Measurements from ENCODE around the gene PBX4. TPM values are rescaled to one million over a fixed set of nuclear protein-coding genes. Genes with fewer than 3 reads are reported as not detected.

The PBX4 gene
- total and polyA plus RNA-seq, 2 of the 8 experiments (the other 6 are each of a cell fraction or from before 2014, with no cell fraction given) = 3.4 to 3.8 TPM

DNA sequence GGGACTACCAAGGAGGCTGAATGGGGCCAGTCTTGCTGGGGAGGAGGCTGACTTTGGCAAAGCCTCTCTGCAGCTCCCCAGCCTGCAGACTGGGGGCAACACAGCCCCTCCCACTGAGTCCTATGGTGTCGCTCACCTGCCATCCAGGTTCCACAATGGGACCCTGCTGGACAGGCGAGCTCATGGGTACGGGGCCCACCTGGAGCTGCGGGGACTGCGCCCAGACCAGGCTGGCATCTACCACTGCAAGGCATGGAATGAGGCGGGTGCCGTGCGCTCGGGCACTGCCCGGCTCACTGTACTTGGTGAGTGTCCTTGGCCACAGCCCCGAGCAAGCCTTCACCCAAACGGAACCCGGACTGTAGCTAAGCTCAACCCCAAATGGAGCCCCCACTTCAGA lies 75.4 kb downstream of the PBX4 start:
- Histone ChIP-seq H4K8ac (ENCODE audit: extremely low read depth, insufficient read depth, low read length) (no peak overlapping the region), H3K27ac (ENCODE audit: low read depth, low read length) (no peak overlapping the region), H3K79me2 (ENCODE audit: control insufficient read depth in 1 of 2, insufficient read depth in 2 of 2, low read length in 2 of 2) (no peaks in the 10 kb centered on the region), H3K4me2 (ENCODE audit: insufficient read depth in 1 of 2, low read depth in 2 of 2, low read length in 2 of 2) (no peak overlapping the region), H2BK20ac (ENCODE audit: low read length) (no peak overlapping the region), H2BK120ac (replicated peaks; ENCODE audit: low read depth, low read length) (no peak overlapping the region), H2BK5ac (ENCODE audit: low read depth, low read length) (no peak overlapping the region), H3K27me3 (replicated peaks in 1 of 4; ENCODE audit: control insufficient read depth in 3 of 4, extremely low read depth in 1 of 4, insufficient read depth in 3 of 4, low read length in 3 of 4) (peaks cover 6 to 23% (median 20%) of the 10 kb centered on the region in 4 experiments), H3K14ac (ENCODE audit: insufficient read length) (no peak overlapping the region), H3K4me1 (replicated peaks in 1 of 4; ENCODE audit: control insufficient read depth in 3 of 4, insufficient read depth in 4 of 4, low read length in 3 of 4) (peaks cover 0 to 6% (median 3%) of the 10 kb centered on the region in 4 experiments; a peak in 3 of 7 replicates), H3K18ac (ENCODE audit: extremely low read depth, low read length) (no peak overlapping the region), H3K23me2 (ENCODE audit: low read depth, low read length) (peaks cover 9% of the 10 kb centered on the region; the same call in 1 of the 2 replicates), H2AK5ac (ENCODE audit: low read depth, low read length) (no peak overlapping the region), H4K20me1 (replicated peaks in 1 of 2; ENCODE audit: control insufficient read depth in 1 of 2, insufficient read depth in 2 of 2, low read length in 2 of 2) (peaks cover 0 to 3% of the 10 kb centered on the region in 2 experiments), H3K9me3 (ENCODE audit: insufficient read depth in 2 of 2, low read depth in 1 of 2, low read length in 1 of 2) (peaks cover 0 to 4% of the 10 kb centered on the region in 2 experiments; a peak in 1 of 4 replicates), H2BK12ac (ENCODE audit: low read depth, low read length) (no peak overlapping the region), H4K5ac (ENCODE audit: insufficient read length, low read depth, low read length) (no peak overlapping the region), H3K23ac (ENCODE audit: insufficient read length) (no peak overlapping the region), H2AFZ (ENCODE audit: low read length) (no peak overlapping the region), H3K56ac (replicated peaks; ENCODE audit: insufficient read length, low read depth, low read length) (no peak overlapping the region), H3K9ac (replicated peaks in 1 of 4; ENCODE audit: extremely low read depth in 1 of 4, low read depth in 3 of 4, low read length in 3 of 4) (no peak overlapping the region), H3K36me3 (ENCODE audit: control insufficient read depth in 2 of 4, insufficient read depth in 4 of 4, low read length in 3 of 4) (no peaks in the 10 kb centered on the region), H3K4ac (replicated peaks; ENCODE audit: insufficient read length, low read depth, low read length) (no peak overlapping the region), H3K79me1 (ENCODE audit: low read depth, low read length) (no peaks in the 10 kb centered on the region), H3K4me3 (ENCODE audit: extremely low read depth in 1 of 4, insufficient read depth in 2 of 4, low read depth in 3 of 4, low read length in 4 of 4) (no peak overlapping the region), H2BK15ac (ENCODE audit: low read length) (no peak overlapping the region), H4K91ac (replicated peaks; ENCODE audit: insufficient read length, low read length) (no peak overlapping the region)
- WGBS, 2 experiments (ENCODE audit: extremely low coverage in 1 of 2, insufficient coverage in 1 of 2, insufficient read length in 1 of 2, insufficient replicate concordance in 2 of 2, low coverage in 1 of 2, low lambda C conversion rate in 2 of 2, missing lambda C conversion rate in 1 of 2) = 95% methylated on average over 13 of the region's 13 CpGs; no CpG with 5 or more reads in 1 of the 2 experiments
- CTCF ChIA-PET (ENCODE audit: partially characterized antibody) = interaction anchor here (0.6 to 15.7 kb wide), 5 partner anchors 9 to 94 kb away, joined by 3 to 223 read pairs (median 6); no protein-coding TSS in a partner anchor
- POLR2A ChIA-PET (ENCODE audit: partially characterized antibody) = interaction anchor here (1.0 to 1.8 kb wide), 5 partner anchors 8 to 101 kb away, joined by 3 to 4 read pairs (median 4); partner anchors contain the start of genes GMIP and NDUFA13
- no peak for FAIRE-seq
- no peak for DNase-seq (ENCODE audit: low read depth in 1 of 2, low spot score in 2 of 2)
